GM21528 (cell line): ENCODE data around the gene GNPAT.
"Not testable (repeated sequence)": the region's sequence is repeated elsewhere in the genome, so short reads cannot be mapped to it uniquely, and the experiment has no call there.

Source experiments
- ATAC-seq: cut with Tn5 transposase; IDR thresholded peaks from one replicate; pipeline ENCODE4 v1.9.1; 2021; ENCODE audit warnings: mild to moderate bottlenecking, moderate library complexity; ENCODE audit not compliant: unreplicated experiment, low FRiP score

The GNPAT gene

DNA sequence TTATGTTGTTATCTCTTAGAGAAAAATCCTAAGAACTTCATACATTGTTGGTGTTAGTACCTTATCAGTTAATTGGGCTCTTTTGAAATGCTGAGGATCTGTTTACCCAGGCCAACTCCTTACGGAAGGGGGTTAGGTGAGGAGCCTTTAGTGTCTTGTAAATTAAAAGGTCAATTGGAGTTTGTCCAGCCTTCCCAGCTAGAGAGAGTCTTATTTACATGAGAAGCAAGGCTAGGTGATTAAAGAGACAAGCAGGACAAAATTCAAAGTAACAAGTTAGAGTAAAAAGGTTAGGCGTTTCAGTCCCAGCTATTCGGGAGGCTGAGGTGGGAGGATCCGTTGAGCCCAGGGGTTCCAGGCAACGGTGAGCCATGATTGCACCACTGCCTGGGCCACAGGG, 28.7 kb upstream of the GNPAT start:
- not testable (repeated sequence) for ATAC-seq

DNA sequence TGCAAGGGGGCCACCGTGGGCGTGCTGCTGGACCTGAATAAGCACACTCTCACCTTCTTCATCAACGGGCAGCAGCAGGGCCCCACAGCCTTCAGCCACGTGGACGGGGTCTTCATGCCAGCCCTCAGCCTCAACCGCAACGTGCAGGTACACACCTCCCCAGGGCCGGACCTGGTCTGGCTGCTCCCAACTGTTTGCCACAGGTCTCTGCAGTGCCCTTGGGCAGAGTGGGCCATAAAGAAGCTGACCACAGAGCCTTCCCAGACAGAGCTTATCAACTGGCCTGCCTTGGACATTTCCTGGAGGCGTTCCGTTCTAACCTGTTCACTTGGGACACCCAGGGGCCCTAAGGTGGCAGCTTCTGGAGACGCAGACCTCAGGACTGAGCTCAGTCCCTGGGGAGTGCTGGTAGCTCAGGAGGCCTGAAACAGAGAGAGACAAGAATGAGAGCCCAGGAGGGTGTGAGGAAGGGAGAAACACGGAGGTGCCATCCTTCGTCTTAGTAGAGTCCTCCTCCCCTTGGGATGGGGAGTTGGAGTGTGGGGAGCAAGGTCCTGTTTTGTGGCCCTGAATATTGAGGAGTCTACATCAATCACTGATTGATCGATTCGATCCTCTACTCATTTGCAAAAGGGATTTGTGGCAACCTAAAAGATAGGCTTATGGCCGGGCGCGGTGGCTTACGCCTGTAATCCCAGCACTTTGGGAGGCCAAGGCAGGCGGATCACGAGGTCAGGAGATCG, 27.0 kb upstream of the GNPAT start:
- no peak for ATAC-seq

DNA sequence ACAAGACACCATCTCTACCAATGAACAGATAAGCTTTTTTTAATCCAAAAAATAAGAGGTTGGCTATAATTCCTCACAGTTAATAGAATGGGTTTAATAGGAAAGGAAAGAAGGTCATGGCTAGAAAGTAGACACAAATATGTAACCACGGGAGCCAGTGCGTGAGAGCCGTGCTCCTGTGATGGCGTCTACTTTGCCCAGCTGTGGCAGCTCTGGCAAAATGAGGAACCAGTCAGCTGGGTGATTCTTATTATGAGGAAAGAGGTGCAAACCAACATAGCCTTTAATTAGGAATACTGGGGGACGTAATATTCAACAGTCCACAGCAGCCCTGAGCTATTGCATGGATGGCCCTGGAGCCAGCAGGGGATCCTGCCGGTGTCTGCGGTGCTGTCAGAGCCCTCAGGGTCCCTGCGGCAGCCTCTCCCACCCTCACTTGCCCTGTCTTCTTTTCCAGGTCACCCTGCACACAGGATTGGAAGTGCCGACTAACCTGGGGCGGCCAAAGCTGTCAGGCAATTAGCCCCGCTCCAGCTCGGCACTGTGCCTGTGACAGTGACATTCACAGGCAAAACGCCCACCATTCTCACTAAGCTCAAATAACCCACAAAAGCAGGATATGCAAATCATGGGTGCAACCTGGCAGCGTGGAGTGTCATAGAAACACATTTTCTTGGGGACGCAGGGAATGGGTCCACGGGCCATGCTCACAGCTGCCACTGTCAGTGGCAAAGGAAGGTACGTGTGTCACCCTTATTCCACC, 25.9 kb upstream of the GNPAT start:
- ATAC-seq: no peak

DNA sequence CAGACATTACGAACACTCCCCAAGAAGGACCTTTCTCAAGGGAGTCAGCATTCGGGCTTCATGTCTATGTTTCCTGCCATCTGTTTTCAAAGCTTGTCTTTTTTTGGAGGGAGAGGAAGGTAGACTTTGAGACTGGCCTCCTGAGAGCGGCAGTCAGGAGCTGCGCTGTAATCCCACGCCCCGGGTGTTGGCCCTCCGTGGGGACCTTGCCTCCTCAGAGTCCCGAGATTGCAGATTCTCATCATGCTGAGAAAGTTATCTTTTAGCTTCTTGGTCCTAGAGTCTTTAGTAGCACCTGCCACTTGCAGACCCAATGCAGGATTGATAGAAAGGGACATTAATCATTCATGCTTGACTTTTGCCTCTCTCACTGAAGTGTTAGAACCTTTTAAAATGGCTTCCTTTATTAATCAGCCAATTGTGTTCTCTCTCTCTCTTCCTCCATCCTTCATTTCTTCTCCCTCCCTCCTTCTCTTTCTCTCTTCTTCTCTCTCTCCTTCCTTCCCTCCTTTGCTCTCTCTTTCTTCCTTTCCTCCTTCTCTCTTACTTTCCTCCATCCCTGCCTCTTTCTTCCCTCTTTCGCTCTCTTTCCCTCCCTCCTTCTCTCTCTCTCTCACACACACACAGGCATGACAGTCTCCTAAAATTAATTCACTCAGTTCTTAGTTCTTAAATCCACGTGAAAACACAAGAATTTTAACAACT, 25.2 kb upstream of the GNPAT start:
- no peak for ATAC-seq

DNA sequence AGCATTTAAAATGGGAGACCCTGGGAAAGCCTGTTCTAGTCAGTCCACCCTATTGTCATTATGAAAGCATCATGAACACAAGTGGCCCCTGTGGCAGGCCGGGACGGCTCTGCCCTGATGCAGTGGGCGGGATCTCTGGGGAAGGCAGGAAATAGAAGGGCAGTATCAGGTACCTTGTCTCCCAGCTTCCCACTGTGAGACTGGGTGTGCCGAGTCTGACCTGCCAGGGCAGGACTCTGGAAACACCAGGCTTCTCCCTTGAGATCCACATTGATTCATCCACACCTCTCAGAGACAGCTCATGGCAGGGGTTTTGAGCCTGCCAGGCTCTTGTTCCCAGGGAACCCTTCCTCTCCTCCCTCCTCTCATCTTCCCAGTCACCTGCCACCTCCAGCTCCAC, 24.5 kb upstream of the GNPAT start:
- no peak for ATAC-seq

DNA sequence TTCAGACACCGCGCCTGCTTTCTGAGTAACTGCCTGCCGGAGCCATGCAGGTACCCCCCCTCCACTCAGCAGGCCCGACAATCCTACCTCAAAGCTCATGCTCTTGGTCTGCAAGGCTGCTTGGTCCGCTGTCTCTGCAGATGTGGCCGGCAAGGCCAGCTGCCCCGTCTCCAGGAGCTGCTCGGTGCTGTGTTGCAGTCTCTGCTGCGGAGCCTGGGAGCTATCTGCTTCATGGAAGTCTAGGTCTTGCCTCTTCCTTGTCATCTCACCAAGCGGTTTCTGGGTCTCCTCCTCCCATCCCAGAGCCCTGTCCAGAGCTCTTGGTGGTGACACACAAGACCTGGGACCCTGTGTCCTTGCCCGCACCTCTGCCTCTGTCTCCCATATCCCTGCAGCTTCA, 24.0 kb upstream of the GNPAT start:
- ATAC-seq: no peak

DNA sequence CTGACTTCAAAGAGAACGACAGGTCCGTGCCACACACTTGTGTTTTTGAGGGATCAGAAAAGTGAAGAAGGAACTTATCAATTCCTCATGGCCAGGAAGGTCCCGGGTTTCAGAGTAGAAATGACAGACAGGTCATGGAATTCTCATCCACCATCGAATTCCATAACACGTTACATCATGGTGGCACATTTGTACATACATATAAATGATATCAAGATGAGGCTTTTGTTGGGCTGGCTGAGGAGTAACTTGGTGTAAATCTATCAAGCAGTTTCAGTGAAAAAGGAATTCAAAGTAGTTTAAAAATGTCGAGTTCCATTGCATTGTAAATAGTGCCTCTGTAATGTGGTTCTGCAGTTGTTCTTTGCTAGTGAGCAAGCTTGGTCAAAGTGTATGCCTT, 22.9 kb upstream of the GNPAT start:
- no peak for ATAC-seq

DNA sequence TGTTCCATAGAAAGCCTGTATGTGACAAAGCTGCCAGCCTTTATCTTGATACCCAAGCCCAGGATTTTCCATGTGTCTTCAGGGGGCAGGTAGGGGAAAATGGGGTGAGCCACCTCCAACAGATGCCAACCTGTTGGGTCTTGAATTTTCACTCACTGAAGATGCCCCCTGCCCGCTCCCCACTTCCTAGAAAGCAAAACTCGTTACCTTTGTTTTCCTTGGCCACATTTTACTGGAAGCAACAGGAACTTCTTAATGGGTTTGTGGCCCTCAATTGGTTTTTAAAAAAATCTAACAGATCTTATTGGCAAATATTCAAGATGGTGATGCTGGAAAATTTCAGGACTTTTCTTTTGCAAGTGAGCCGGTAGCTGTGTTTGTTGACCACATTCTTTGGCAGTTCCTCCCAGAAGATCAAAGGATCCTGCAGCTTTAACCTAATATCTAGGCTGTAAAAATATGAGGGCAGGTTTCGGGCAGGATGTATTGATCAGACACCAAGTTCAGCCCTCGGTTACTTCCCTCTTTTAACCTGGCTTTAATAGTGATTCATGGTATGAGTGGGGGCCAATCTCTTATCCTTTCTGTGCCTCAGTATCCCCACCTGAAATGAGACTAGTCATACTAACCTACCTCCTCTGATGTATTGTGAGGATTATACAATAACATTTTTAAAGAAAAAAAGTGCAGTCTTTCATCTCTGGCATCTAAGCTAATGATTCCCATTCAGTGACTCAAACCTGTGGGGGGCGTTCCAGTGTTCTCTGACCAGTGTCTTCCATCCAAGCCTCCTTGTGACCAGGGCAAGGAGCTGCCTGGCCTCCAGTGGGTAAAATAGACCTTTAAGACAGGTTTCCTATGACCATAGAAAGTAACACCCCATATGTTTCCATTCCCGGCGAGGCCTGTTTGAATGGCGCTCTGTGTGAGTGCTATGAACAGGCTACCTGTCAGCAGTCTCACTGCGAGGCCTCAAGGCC, 21.3 kb upstream of the GNPAT start:
- ATAC-seq: no peak

DNA sequence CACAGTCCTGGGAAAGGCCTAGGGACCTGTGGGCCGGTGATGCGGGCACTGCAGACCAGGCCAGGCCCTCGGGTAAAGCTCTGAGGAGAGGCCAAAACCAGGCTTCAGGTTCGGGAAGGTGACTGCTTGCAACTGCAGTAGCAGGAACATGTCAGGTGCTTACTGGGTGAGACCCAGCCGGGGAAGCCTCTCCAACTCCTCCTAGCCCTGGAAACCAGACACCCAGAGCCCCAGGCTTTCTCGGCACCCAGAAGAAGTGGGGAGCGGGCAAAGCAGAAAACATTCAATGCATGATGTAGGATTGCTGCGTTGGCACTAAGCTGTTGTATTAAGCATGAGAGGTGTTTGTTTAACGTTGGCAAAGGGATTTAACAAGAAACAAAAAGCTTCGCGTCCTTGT, 20.2 kb upstream of the GNPAT start:
- no peak for ATAC-seq

DNA sequence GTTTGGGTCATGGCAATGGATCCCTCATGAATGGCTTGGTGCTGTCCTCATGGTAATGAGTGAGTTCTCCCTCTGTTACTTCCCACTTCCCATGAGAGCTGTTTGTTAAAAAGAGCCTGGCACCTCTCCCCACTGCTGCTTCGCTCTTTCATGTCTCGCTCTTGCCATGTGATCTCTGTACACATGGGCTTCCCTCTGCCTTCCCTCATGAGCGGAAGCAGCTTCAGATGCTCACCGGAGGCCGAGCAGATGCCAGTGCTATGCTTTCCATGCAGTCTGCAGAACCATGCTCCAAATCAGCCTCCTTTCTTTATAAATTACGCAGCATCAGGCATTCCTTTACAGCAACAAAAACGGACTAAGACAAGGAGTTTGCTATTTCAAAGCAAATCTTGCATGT, 14.9 kb upstream of the GNPAT start:
- no peak for ATAC-seq

DNA sequence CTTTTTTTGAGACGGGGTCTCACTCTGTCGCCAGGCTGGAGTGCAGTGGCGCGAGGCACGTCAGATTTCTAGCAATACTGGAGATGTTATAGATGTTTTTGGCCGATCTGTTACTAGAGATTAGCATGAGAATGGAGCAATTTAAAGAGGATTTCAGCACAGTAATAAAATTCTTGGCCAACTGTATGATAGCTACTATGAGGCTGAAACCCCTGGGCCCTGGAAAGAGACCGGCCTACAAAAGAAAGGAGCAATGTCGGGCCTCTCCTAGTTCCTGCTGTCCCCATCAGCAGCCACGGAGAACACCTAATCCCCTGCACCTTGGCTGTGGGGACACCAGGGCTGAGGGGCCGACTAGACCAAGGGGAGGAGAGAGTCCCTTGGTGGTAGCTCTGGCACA, 9.5 kb upstream of the GNPAT start:
- no peak for ATAC-seq

DNA sequence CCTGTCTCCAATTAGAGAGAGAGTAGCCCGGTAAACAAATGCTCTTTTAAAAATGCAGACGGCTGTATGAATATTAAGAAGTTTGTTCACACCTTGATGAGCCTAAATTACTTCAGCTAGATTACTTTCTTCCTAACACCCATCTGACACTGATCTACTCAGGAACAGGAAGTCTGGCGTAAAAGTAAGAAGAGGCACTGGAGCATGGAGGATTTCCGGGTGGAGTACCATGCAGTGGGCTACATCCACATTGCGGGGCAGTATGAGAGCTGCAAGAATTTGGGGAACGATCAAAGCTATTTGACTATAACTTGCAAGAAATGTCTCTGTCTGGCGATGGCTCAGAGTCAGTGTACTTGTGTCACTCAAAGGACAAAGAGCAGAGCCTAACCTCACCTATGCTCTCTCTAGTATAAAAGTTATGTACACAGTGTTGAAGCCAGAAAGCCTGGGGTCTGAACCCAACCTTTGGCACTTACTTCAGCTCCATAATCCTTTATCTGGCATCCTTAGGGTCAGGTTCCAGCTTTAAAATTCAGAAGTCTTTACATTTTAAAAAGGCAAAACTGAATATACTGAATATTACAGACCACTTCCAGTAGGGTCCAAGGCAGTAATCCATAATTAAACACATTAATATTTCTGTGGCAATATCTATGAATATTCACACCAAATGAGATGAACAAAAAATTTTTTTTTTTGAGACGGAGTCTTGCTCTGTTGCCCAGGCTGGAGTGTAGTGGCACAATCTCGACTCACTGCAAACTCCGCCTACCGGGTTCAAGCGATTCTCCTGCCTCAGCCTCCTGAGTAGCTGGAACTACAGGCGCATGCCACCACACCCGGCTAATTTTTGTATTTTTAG, 7.9 kb upstream of the GNPAT start:
- ATAC-seq: peak; percentile 73

DNA sequence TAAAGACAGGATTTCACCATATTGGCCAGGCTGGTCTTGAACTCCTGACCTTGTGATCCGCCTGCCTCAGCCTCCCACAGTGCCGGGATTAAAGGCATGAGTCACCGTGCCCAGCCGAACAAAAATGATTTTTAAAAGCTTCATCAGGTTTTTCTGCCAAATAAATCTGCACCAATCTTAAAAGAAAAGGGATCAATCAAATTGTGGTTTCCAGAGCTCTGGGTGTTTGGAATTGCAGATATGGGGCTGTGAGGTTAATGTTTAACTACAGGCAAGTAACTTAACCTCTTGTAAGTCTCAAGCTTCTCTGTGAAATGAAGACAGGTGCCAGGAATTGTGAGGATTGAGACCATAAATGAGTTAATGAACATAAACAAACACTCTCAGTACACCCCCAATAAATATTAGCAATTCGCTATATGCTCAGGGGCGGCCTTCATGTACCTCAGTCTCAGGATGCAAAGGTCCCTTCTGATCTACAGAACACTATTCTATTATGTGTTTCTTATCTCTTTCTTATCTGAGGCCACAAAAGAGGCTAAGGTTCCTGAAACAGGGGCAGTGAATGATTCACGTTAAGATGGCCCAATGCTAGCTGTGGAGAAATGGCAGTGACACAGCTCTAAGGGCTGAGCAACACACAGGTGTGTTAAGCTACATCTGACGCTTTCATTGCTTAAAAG, 7.1 kb upstream of the GNPAT start:
- no peak for ATAC-seq

DNA sequence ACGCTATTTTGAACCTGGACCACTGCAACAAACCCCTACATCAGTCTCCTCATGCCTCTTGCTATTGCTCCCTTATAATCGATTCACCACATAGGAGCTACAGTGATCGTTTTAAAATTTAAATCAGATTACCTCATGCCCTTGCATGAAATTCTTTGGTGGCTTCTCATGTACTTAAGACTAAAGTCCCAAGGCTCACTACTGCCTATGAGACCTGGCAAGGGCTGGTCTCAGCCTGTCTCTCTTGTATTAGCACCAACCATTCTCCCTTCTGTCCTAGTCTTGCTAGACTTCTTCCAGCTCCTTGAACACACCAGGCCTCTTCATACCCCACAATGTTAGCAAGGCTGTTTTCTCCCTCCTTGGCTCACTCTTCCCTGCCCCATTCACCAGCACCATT, 6.5 kb upstream of the GNPAT start:
- ATAC-seq: no peak

DNA sequence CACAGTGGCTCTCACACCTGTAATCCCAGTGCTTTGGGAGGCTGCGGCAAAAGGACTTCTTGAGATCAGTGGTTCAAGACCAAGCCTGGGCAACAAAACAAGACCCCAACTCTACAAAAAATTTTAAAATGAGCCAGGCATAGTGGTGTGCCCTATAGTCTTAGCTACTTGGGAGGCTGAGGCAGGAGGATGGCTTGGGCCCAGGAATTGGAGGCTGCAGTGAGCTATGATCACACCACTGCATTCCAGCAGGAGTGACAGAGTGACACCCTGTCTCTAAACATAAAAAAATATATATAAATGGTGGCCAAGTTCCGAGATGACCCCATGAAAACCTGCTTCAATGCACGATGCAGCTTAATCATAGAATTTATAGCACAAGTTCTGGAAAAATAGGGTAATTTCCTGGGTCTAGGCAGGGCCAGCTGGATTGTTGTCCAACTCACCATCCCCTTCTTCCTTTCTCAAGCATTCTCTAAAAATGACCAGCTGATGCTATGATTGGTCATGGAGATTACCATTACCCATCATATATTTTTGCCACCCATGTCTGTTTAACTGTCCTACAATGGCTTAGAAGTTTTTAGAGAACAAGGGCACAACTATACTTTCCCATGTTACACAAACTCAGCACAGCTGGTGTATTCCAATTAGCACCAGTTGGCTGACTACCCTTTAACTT, 5.3 kb upstream of the GNPAT start:
- ATAC-seq: no peak

DNA sequence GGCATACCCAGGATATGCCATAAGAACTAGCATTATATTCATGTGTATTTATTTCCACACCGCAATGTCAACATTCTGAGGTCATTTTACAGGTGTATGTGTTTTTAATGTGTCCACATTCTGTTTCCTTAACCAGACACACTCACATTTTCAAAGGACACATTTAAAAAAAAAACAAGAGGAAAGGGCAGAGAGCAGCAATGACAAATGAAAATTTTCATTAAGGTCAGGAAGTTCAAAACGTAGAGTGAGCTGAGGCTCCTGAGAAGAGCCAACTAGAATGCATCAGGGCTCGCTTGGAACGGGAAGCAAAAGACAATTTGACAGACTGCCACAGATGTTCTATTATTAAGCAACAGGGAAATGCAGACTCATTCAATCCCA, 4.8 kb upstream of the GNPAT start:
- ATAC-seq: no peak

DNA sequence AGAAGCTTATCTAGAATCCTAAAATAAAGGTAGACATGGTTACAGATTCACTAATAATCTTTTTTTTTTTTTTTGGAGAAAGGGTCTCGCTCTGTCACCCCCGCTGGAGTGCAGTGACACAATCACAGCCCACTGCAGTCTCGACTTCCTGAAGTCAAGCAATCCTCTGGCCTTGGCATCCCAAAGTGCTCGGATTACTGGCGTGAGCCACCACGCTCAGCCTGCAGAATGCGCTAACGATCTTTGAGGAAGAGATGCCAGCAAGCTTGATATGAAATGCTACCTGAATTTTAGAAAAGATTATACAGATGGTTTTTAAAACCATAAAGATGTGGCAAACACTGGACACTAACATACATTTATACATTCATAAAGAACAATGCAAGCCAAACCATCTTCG, 4.1 kb upstream of the GNPAT start:
- no peak for ATAC-seq

DNA sequence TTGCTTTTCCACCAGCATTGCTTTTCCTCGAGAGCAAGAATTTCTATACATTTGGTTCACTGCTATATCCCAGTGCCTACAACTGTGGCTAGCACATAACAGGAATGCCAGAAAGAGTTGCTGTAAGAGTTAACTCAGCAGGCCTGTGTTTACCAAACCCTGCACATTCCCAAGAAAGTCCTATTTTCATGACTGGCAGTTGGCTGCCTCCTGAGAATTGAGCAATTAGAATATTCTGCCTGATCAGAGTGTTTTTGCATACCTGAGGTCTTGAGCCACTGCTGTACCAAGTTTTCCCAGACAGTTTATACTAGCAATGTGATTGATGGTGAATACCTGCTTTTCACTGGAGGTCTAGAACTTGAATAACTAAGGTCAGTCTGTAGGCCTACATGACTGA, 2.7 kb upstream of the GNPAT start:
- ATAC-seq: no peak

DNA sequence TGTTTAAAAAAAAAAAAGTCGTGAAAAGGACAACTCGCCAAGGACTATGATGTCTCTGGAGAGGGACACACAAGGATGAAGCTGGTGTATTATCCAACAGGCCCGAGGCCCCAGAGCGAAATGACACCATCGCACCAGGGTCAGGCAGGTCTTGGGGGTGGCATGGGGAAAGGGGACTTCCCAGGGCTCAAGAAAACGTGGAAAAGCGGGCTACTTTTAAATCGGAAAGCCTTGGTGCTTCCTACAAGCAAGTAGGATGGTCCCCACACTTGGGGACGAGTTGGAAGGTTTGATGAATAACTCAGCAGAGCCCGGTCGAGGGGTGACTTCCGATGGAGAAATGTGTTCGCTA, 505 bp upstream of the GNPAT start:
- no peak for ATAC-seq
